HG02759 (cell line): ENCODE results near the gene UBE2F.
"Not testable (repeated sequence)": the region's sequence is repeated elsewhere in the genome, so short reads cannot be mapped to it uniquely, and the experiment has no call there.

Source experiments
- ATAC-seq: cut with Tn5 transposase; IDR thresholded peaks from one replicate; pipeline ENCODE4 v1.9.1; 2021; ENCODE audit warnings: mild to moderate bottlenecking, moderate library complexity; ENCODE audit not compliant: unreplicated experiment

The UBE2F gene

GRCh38 chr2:238013806-238014205 lies 47.0 kb downstream of the UBE2F start:
- no peak for ATAC-seq

DNA sequence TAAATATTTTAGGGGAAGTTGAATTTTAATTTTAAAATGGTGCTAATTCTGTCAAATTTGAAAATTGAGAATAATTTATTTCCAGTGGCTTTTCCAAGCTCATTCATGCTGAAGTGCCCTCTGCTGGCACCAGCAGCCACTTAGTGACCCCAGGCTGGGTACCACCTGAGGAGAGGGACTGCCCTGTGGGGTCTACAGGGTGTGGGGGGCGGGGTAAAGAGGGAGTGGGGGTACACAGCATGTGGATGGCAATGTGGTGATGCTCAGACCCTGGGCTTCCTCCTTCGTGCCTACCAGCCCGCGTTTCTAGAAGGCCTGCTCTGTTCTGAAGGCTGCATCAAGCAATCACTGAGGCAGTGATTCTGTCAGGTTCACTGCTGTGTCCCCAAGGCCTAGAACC lies 48.9 kb downstream of the UBE2F start:
- ATAC-seq: no peak

GRCh38 chr2:238016526-238016925 lies 49.7 kb downstream of the UBE2F start:
- no peak for ATAC-seq

GRCh38 chr2:238019962-238020361 lies 53.1 kb downstream of the UBE2F start:
- no peak for ATAC-seq

DNA sequence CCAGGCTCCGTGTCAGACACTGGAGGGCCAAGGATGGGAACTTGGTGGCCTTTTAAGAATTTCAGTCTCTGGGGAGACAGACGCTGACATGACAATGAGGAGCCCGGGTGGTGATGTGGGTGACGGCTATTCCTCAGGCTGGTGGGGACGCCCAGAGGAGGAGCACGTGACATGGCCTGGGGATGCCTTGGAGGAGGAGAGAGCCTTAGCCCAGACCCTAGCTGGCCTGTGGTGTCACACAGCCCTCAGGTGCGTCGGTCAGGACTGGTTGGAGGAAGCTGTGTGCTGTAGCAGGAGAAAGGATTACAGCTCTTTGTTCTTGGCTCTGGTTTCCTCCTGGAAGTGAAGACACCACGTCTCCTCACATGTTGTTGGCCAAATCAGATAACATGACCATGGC lies 54.0 kb downstream of the UBE2F start:
- ATAC-seq: no peak

- no peak for ATAC-seq
Measured at GRCh38 chr2:238021327-238021726, 54.5 kb downstream of the UBE2F start.

DNA sequence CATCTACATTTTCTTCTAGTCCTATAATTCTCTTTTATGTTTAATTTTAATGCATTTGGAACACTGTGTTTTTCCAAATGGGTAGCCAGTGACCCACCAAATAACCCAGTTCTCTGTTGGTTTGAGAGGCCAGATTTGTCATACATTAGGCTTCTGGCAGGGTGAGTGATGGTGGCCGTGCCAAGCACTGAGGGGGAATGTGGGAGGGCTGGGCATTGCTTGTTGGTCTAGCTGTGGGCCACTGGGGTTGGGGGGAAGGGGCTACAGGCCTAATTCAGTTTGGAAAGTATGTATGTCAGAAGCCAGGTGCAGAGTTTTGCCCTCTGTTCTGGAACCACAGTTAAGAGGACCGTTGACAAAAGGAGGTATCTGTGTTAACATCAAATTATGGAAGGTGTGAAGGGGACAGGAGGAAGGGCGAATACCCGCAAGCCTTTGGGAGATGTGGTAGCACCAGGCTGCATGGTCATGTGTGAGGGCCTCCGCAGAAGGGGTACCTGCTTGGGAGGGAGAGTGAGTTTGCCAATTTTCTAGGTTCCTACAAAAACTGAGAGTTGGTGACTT lies 55.9 kb downstream of the UBE2F start:
- ATAC-seq: no peak

DNA sequence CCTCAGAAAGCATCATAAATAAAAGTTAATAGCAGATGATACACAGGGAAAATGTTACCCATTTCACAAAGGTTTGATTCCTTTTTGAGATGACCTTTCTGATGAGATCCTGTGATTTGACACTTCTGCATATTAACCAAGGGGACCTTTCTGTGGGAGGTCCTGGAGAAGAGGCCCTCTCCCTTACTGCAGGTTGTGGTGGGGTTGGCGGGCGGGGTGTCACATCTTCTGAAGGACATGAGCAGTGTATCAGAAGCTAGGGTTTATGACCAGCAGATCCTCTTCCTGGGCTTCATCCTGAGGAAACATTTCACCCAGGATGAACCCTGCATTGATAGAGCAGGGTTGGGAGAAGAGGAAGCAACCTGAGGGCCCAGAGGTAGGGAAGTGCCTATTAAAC lies 56.8 kb downstream of the UBE2F start:
- ATAC-seq: no peak

DNA sequence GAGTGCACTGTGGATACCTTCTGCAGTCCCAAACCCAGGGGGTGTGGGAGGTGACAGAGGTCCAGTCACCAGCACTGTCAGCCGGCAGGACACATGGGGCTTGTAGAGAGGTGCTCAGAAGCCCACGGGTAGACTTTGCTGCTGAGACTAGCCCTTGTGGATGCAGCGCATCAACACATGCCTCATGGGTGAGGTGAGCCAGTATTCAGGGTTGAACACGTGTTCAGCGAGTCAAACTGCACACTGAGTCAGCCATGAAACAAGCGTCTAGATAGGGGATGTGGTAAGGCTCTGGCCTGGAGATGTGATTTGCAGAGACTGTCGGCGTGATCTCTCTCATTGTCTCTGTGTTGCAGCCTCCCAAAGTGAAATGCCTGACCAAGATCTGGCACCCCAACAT lies 58.2 kb downstream of the UBE2F start:
- ATAC-seq: no peak

GRCh38 chr2:238025741-238026360 lies 59.0 kb downstream of the UBE2F start:
- no peak for ATAC-seq

GRCh38 chr2:238027058-238027457 lies 60.2 kb downstream of the UBE2F start:
- ATAC-seq: no peak

DNA sequence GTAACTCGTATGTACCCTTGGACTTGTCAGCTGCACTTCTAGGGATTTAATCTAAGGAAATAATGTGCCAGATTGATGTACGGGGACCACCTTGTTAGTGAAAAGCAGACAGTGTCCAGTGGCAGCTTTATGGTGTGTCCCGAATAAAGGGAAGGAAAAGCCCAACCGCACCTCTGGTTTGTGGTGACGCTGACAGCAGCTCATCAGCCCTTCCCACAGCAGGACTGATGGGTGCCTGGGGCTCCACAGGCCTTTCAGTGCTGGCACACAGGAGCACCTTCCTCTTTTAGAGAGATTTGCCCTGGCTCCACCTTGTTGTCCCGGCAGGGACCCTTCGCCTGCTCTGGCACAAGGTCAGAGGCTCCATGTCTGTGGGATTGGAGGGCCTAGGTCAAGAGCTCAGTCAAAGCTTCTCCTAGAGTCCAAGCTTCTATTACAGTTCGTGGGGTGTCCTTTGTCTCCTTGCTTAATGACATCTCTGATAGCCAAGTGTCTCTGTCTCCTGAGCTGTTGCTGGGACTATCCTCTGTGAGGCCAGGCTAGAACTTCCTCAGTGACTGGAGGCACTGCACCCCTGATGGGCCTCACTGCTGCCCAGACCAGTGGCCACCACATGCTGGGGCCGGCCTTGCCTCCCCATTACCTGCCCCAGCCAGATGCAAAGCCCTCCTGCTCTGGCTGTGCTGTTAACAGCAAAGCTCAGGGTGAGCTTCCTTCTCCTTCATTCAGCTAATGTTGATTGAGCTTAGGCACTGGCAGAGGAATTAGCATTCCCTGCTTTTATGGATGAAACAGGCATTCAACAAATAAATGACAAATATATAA lies 61.0 kb downstream of the UBE2F start:
- ATAC-seq: no peak

GRCh38 chr2:238029853-238030252 lies 63.0 kb downstream of the UBE2F start:
- ATAC-seq: no peak

DNA sequence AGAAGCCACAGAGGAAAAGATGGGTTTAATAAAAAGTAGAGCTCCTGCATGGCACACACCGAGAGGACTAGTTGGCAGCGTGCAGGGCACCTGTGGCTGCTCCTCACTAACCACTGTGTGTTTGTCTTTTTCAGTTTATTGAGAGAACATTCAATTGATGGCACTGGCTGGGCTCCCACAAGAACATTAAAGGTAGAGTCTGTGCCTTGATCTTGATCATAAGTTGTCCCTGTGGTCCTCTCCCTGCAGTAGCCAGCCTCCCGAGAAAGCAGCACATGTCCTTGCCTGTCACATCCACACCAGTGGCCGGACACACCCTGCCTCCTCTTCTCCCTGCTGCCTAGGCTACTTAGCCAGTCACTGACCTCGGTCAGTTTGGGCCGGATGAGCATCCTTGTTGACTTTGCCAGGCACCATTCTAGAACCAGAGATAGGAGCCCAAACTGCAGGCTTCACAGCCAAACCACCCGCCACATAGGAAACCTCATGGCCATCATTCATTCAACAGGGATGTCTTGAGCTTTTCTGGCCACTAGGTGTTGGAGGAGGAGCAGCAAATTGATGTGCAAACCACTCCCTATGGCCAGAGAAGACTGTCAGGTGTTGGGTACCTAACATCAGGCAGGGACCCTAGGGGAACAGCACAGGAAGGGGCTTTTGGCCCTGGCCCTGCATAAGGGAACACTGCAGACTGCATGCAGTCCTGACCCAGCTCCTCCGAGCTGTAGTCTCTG lies 63.8 kb downstream of the UBE2F start:
- no peak for ATAC-seq

DNA sequence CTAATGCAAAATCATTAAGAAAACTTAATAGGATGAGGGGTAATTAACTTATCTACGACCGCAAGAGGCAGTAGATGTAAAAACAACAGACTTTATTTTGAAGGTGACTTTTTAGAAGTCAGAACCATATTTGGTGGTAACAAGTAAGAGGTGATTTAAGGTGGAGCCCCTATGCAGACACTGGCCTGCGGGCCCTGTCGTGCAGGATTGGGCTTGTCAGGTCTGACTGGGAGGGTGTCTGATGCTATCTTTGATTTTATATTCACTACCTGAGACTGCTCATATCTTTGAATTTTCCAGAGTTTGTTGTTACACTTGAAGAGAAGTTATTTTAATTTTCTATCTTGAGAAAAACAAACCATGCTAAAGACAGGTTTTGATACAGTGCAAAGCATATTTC lies 64.9 kb downstream of the UBE2F start:
- ATAC-seq: no peak

- ATAC-seq: no peak
Measured at GRCh38 chr2:238032755-238033337, 66.0 kb downstream of the UBE2F start.

GRCh38 chr2:238033991-238034390 lies 67.2 kb downstream of the UBE2F start:
- not testable (repeated sequence) for ATAC-seq

GRCh38 chr2:238038203-238038602 lies 71.4 kb downstream of the UBE2F start:
- no peak for ATAC-seq

DNA sequence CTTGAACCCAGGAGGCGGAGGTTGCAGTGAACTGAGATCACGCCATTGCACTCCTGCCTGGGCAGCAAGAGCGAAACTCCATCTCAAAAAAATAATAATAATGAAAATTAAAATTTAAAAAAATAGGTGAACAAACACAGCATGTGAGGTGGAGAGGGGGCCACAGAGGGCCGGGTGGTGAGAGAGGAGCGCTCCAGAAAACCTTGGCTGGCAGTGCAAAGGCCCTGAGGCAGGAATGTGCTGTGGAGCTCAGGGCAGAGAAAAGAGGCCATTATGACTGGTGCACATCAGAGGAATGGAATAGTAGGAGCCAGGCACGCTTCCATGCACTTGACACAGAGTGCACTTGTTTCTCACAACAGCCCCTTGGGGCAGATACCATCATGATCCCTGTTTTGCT lies 72.3 kb downstream of the UBE2F start:
- ATAC-seq: no peak

GRCh38 chr2:238039985-238040384 lies 73.2 kb downstream of the UBE2F start:
- no peak for ATAC-seq

DNA sequence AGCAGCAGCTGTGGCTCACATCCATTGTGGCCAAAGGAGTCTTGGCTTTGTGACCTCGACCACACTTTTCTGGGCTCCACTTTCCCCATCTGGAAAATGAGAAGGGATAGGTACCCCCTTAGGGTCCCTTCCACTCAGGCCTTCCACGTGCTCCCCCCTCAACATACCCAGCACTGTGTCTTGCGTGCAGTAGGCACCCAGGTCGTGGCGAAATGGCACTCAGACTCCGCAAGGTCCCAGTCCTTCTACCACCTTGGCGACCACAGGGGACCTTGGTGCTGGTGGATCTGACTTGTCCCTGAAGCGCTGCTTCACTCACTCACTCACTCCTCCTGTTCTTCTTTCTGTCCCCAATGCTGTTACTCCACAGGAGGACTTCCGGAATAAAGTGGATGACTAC lies 74.1 kb downstream of the UBE2F start:
- ATAC-seq: no peak
